Hematopoietic multipotent progenitor cell treated with erythropoietin and hydrocortisone succinate and interleukin-3 and kit ligand, for 4 days (in vitro differentiated cells): ENCODE results near the gene ZNF786.

Experiments used
- DNase-seq: peaks from one replicate; pipeline ENCODE4 v3.0.0-alpha.2; 2015

Gene ZNF786

DNA sequence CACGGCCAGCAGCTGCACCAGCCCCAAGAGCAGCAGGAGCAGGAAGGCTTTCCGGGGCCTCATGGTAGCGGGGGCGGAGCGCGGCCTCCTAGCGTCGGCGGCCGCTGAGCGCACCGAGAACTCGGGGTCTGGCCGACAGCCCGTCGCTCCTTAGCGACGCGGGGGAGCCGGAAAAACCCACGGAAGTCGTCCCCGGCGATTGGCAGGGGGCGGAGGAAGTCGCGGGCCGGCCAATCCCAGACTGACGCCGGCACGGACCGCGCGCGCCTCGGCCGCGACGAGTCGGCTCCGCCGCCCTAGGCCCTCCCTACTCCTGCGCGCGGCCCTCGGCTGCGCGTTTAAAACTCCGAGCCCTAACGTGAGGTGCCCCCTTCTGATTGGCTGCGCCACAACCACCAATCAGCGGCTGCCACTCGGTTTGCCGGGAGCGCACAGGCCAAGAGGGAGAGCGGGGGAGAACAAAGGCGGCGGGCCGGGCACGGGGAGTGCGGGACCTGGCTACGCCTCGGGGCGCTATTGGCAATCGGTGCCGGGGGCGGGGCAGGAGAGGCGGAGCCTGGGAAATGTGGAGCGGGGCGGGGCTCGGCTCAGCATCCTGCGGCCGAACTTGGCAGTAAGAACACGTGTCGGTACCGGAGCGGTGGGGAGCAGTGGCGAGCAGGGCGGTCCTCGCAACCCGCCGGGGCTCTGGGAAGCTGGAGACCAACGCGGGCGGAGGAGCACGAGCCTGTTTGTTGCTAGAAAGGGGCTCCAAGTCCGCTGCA lies 62.0 kb downstream of the ZNF786 start, which contains the start of gene PDIA4:
TSS of gene PDIA4 (minus strand) at position 160 of the 764 bp plus-strand sequence. CDS start at position 63, 97 bp downstream.
- DNase-seq: peak; percentile 99

DNA sequence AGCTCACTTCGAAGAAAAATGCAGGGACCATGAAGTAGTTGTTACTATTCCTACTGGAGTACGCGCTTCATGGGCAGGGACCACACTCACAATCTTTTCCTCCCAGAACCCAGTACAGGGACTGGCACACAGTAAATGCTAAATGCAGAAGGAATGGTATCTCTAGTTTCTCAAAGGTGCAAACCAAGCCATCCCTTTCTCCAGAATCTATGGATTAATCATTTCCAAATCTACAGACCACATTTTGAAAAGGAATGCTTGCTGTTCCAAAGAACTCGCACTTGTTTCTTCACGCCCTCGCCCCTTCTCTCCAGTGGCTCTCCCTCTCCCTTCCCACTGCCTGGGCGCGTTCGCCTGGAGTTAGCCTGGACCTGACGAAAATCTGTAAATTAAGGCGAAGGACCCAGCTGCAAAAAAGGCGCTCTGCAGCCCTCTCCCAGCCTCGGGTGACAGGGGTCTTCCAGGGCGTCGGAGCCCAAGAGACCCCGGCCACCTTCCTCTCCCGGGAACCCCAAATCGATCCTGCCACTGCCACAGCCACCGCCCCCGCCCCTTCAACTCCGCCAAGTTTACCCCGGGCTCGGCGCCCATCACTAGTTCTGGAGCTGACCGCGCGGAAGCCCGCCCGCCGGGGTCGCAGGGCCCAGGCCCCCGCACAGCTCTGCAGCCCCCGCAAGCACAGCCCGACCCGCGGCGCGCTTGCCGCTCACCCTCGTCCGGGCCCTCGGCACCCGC lies 62.7 kb downstream of the ZNF786 start:
- peak; percentile 31 for DNase-seq

DNA sequence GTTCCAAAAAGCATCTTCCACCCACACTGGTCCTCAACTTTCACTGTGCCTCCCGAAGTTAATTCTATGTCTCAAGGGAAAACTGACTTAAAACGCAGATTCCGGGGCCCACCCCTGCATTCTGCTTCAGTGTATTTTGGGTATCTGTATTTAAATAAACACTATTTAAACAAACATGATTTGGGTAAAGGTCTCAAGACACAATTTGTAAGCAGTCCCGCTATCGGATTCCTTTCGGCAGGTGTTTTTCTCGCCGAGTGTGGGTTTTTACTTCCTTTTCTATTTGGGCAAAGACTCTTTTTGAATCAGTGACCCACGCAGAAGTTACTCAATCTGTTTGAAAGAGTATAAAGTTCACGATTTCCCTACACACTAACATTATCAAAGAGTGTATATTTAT lies 63.5 kb downstream of the ZNF786 start:
- DNase-seq: no peak

DNA sequence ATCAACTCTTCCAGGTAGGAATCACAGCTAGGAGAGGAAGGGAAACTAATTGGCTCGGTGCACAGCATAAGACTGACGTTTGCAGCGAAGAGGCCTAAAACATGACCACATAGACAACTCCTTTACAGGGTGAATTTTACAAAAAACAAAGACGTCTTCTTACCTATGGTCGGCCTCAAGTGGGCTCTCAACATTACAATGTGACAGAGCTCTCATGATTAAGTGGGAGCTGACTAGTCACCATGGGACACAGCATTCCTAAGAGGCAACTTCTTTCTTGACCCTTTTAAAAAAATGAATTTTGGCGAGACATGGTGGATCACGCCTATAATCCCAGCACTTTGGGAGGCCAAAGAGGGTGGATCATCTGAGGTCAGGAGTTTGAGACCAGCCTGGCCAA lies 66.9 kb downstream of the ZNF786 start:
- no peak for DNase-seq

DNA sequence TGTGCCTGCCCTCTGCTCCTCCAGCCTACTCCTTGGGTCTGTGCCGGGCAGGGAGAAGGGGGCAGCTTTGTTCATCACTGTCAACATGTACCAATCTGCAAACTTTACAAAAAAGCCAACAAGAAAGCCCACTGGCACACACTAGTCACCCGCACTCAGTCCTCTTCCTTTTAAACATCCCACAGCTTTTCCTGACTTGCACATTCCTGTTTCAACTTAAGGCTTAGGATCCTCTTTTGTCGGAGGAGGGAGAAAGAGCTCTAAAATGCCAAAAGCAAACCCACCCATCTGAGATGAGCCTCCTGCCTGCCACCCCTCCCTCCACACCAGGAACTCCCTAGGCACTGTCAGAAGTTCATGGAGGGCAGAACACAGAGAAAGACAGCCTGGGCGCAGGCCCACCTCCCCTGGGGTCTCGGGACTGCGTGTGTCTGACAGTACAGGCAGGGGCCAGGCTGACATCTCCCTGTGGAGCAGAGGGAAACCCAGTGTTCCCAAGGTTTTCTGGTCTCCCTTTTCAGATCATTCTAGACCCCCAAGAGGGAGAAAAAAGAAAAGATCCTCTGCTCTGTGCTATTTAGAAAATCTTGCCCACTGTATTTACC lies 67.7 kb downstream of the ZNF786 start:
- DNase-seq: no peak

DNA sequence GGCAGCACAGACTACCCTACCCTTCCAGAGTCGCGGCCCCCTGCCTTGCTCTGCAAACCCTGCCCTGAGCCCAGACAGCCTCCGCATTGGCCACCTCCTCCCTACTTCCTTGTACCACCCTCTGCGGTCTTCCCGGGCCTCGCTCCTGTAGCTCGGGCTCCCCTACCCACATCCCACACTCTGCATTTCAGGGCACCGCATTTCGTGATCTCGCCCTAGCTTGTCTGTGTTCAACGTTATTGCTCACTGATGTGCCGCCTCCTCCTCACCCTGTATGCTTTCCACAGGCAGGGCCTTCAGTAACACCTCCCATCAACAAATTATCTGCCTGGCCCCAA lies 68.8 kb downstream of the ZNF786 start:
- DNase-seq: no peak

DNA sequence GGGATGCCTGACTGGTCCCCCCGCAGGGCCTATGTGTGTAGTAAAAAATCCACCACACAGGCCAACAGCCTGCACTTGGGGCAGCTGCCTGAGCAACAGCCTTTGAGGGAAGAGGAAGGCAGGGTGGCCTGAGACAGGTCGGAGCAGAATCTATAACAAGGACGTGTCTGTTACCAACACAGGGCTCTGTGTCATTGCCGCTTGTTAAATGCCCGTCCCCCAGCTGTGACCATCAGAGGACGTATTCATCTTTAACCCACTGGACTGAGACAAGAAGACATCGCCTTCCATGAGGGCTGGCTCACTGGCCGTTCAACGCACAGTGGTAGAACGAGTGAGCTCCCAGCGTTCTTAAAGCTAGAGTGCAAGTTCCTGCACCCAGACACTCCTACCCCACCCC lies 70.0 kb downstream of the ZNF786 start:
- DNase-seq: no peak
